CD4-positive, alpha-beta T cell (primary cell): Measurements from ENCODE around the gene FUT4. TPM values are rescaled to one million over a fixed set of nuclear protein-coding genes. Genes with fewer than 3 reads are reported as not detected.

Source experiments
- ATAC-seq: fragments of 200-7000 bp; cut with Tn5 transposase; one replicate; pipeline ENCODE4 v1.10.0; 2022; ENCODE audit warnings: mild to moderate bottlenecking; ENCODE audit not compliant: poor library complexity
- CTCF ChIA-PET: fragments of 350-600 bp; sonication (Branson Sonifier 250); formaldehyde crosslinking; loops from one replicate; lab custom pipeline; 2021; ENCODE audit warnings: antibody characterized with exemption, inconsistent platforms; lab: Charles Lee
- POLR2A ChIA-PET: fragments of 350-600 bp; sonication (Branson Sonifier 250); formaldehyde crosslinking; loops from one replicate; lab custom pipeline; 2021; ENCODE audit warnings: antibody characterized with exemption, inconsistent platforms; lab: Charles Lee
- DNase-seq, 14 experiments: peaks; one replicate each; pipeline ENCODE4 v3.0.0-alpha.2; 2013 to 2020; ENCODE audit warnings: mixed read lengths in 2 of 14
- H3K27ac ChIP-seq, 2 donors: one replicate each; pipeline versions ENCODE4 v1.5.1 to v1.7.0; 2013; ENCODE audit warnings: low read length in 2 of 2, low read depth in 1 of 2, mild to moderate bottlenecking in 1 of 2
- H3K27me3 ChIP-seq, 2 experiments: 1 replicate in 1 of 2; 2 replicates in 1 of 2; pipeline versions ENCODE4 v1.6.1 to v1.7.0; 2013; ENCODE audit warnings: low read length in 2 of 2, control low read depth in 1 of 2, mild to moderate bottlenecking in 1 of 2, moderate library complexity in 1 of 2; ENCODE audit not compliant: insufficient read depth in 2 of 2, control insufficient read depth in 1 of 2
- H3K36me3 ChIP-seq: one replicate; pipeline ENCODE4 v1.6.1; 2013; ENCODE audit warnings: low read length, control low read depth; ENCODE audit not compliant: insufficient read depth
- H3K4me1 ChIP-seq: one replicate; pipeline ENCODE4 v1.6.1; 2013; ENCODE audit warnings: low read length, control low read depth; ENCODE audit not compliant: insufficient read depth
- H3K4me3 ChIP-seq: one replicate; pipeline ENCODE4 v1.5.1; 2013; ENCODE audit warnings: mild to moderate bottlenecking, low read length, moderate library complexity
- H3K9me3 ChIP-seq, 2 experiments: 1 replicate in 1 of 2; 2 replicates in 1 of 2; pipeline versions ENCODE4 v1.6.1 to v1.7.0; 2013; ENCODE audit warnings: low read length in 2 of 2, mild to moderate bottlenecking in 2 of 2, control low read depth in 1 of 2, moderate library complexity in 1 of 2; ENCODE audit not compliant: control insufficient read depth in 1 of 2, insufficient read depth in 1 of 2
- H3K27ac Mint-ChIP-seq: one replicate; pipeline ENCODE4 v1.8.0; 2020; ENCODE audit warnings: mixed read lengths
- H3K27me3 Mint-ChIP-seq: one replicate; pipeline ENCODE4 v1.8.0; 2021; ENCODE audit warnings: mixed read lengths
- H3K36me3 Mint-ChIP-seq: one replicate; pipeline ENCODE4 v1.8.0; 2021; ENCODE audit warnings: low read depth, mixed read lengths
- H3K4me1 Mint-ChIP-seq: one replicate; pipeline ENCODE4 v1.8.0; 2021; ENCODE audit warnings: low read depth, mixed read lengths
- H3K4me3 Mint-ChIP-seq: one replicate; pipeline ENCODE4 v1.8.0; 2020; ENCODE audit warnings: mild to moderate bottlenecking, mixed read lengths
- H3K9me3 Mint-ChIP-seq: one replicate; pipeline ENCODE4 v1.8.0; 2020; ENCODE audit warnings: mixed read lengths
- intact Hi-C, 2 experiments: fragments of 100-400 bp; cut with DNase I in 1 of 2; cut with micrococcal nuclease in 1 of 2; formaldehyde crosslinking; loops; one replicate each; pipeline versions ENCODE4 v1.15.1 to v1.9.0; 2023 to 2025; cut with DNase I, micrococcal nuclease
- total RNA-seq, 174 experiments: library from RNA in 2 of 174; stranded (reverse) in 2 of 174; gene quantifications; one replicate each; pipeline ENCODE4 v1.2.3 and lab custom pipeline; 2021 to 2026
- TF ChIP-seq, protein P1 (sequence below): fragments of 200-600 bp; IDR thresholded peaks from one replicate; pipeline ENCODE4 v1.8.0; 2022; ENCODE audit warnings: antibody characterized with exemption, mild to moderate bottlenecking

Gene FUT4
- total RNA-seq, 2 experiments from 2014 or later, result 4.3 to 5.1 TPM

DNA sequence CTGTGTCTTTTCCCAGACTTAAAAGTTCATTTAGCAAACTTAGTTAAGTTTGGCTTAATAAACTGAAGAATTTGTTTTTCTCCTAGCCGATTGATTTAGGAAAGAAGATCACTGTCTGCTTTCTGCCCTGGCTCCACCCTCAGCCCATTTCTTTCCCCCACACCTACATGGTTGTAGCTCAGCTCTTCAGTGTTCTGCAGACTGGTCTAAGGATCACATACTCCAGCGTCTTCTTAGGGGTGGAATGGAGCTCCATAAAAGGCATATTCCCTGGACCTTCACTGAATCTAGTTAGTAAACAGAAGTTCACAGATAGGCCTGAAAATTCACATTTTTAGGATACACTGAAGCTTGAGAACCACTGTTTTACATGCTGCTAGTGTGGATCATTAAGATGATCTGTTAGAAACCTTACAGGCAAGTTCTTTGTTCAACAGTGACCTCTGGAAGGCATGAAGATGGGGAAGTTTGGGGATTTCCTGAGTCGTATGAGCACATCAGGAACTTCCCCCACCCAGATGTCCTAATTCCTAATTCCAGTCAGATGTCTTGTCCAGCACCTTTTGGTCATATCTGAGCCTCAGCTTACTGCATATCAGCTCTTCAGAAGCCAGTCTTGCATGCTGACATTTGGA is 40.3 kb downstream of the FUT4 start:
- Histone ChIP-seq H3K4me1 (no peaks in the 10 kb centered on the region), H3K9me3 (no peaks in the 10 kb centered on the region), H3K36me3 (no peaks in the 10 kb centered on the region), H3K27ac (no peak overlapping the region), H3K27me3 (no peaks in the 10 kb centered on the region), H3K4me3 (no peak overlapping the region)
- H3K27me3 Mint-ChIP-seq, result no peaks in the 10 kb centered on the region
- ChIA-PET CTCF (no interaction called here), POLR2A (no interaction called here)
- no peaks in the 10 kb centered on the region for H3K36me3 Mint-ChIP-seq
- TF ChIP-seq, protein P1, sequence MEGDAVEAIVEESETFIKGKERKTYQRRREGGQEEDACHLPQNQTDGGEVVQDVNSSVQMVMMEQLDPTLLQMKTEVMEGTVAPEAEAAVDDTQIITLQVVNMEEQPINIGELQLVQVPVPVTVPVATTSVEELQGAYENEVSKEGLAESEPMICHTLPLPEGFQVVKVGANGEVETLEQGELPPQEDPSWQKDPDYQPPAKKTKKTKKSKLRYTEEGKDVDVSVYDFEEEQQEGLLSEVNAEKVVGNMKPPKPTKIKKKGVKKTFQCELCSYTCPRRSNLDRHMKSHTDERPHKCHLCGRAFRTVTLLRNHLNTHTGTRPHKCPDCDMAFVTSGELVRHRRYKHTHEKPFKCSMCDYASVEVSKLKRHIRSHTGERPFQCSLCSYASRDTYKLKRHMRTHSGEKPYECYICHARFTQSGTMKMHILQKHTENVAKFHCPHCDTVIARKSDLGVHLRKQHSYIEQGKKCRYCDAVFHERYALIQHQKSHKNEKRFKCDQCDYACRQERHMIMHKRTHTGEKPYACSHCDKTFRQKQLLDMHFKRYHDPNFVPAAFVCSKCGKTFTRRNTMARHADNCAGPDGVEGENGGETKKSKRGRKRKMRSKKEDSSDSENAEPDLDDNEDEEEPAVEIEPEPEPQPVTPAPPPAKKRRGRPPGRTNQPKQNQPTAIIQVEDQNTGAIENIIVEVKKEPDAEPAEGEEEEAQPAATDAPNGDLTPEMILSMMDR, result no peak
- no peak overlapping the region for H3K27ac Mint-ChIP-seq
- ATAC-seq, result no peak
- intact Hi-C loops, result no loop called here
- H3K9me3 Mint-ChIP-seq, result no peaks in the 10 kb centered on the region
- H3K4me3 Mint-ChIP-seq, result no peak overlapping the region
- DNase-seq, result peak in 2 of 14 experiments; percentile 63 to 70
- no peaks in the 10 kb centered on the region for H3K4me1 Mint-ChIP-seq

DNA sequence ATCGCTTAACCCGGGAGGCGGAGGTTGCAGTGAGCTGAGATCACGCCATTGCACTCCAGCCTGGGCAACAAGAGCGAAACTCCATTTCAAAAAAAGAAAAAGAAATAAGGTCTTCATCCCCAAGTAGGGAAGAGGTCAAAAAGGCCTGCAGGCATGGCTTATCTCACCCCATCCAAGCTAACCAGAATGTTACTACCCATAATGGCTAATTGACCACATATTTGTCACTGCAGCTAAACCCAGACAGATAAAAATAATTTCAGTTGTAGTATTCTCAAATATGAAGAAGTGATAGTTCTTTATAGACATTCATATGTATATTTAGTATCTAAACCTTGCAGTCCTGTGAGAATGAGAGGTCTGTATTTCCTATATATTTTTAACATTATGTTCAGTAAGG is 41.3 kb downstream of the FUT4 start:
- H3K4me1 Mint-ChIP-seq, result no peaks in the 10 kb centered on the region
- no peak for DNase-seq
- POLR2A ChIA-PET, result no interaction called here

DNA sequence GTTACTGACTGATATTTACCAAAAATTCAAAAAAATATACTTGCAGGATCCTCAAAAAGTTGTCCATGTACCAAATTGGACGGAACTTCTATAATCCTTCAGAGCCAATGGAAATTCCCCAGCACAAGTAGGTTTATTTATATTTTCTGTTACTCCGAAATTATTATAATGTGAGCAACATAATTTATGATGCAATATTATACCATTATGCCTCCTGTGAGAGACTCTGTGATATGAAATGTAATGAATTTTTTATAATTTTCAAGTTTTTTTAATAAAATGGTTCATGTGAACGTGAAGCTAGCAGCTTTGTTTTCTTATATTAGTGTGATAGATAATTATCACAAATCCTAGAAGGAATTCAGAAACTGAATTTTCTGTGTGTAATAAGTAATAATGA is 41.7 kb downstream of the FUT4 start:
- ChIA-PET CTCF (no interaction called here), POLR2A (no interaction called here)
- ATAC-seq (no peak), DNase-seq (no peak)
- Mint-ChIP-seq H3K4me3 (no peak overlapping the region), H3K27ac (no peak overlapping the region), H3K27me3 (no peaks in the 10 kb centered on the region), H3K36me3 (no peaks in the 10 kb centered on the region), H3K4me1 (no peaks in the 10 kb centered on the region), H3K9me3 (no peaks in the 10 kb centered on the region)
- intact Hi-C loops, result no loop called here
- Histone ChIP-seq H3K9me3 (no peaks in the 10 kb centered on the region), H3K36me3 (no peaks in the 10 kb centered on the region), H3K4me3 (no peak overlapping the region), H3K27ac (no peak overlapping the region), H3K27me3 (no peaks in the 10 kb centered on the region), H3K4me1 (no peaks in the 10 kb centered on the region)
- TF ChIP-seq, protein P1, result no peak

More for the DNA sequence above, 41.3 kb downstream of the FUT4 start:
- H3K4me1 ChIP-seq, result no peaks in the 10 kb centered on the region
- no peak overlapping the region for H3K4me3 ChIP-seq
- no peaks in the 10 kb centered on the region for H3K27me3 ChIP-seq
- ATAC-seq, result no peak
- H3K9me3 Mint-ChIP-seq, result no peaks in the 10 kb centered on the region
- H3K36me3 ChIP-seq, result no peaks in the 10 kb centered on the region
- no peaks in the 10 kb centered on the region for H3K9me3 ChIP-seq
- intact Hi-C loops, result no loop called here
- TF ChIP-seq, protein P1, result no peak
- no peak overlapping the region for H3K27ac ChIP-seq
- no peaks in the 10 kb centered on the region for H3K27me3 Mint-ChIP-seq
- CTCF ChIA-PET, result no interaction called here
- H3K36me3 Mint-ChIP-seq, result no peaks in the 10 kb centered on the region
- no peak overlapping the region for H3K27ac Mint-ChIP-seq
- no peak overlapping the region for H3K4me3 Mint-ChIP-seq
